GM12891 (cell line): ENCODE data around the gene NPL.

Source experiments
- PAX5 ChIP-seq: IDR thresholded peaks from 2 replicates; pipeline ENCODE4 v1.6.1; 2011; ENCODE audit warnings: low read length, moderate library complexity, mild to moderate bottlenecking; ENCODE audit not compliant: insufficient read depth, severe bottlenecking
- POLR2A ChIP-seq: IDR thresholded peaks from 2 replicates; pipeline ENCODE4 v1.6.1; 2011; ENCODE audit warnings: low read depth, low read length, control low read depth
- TAF1 ChIP-seq: IDR thresholded peaks from 2 replicates; pipeline ENCODE4 v1.6.1; 2011; ENCODE audit warnings: low read depth, low read length, control low read depth

GRCh38 chr1:182784556-182785171, 4.9 kb upstream of the NPL start:
- TF ChIP-seq TAF1 (no peak), POLR2A (no peak), PAX5 (no peak)
